Mucosa of descending colon (tissue), 3 donors: ENCODE data around the gene GLIS1. TPM values are rescaled to one million over a fixed set of nuclear protein-coding genes. Genes with fewer than 3 reads are reported as not detected.
A peak's percentile ranks its signal among the peaks of the same experiment; 100 is the strongest.

Experiments
- ATAC-seq: fragments of 200-7000 bp; cut with Tn5 transposase; one replicate; pipeline ENCODE4 v1.9.1; 2020; ENCODE audit warnings: mild to moderate bottlenecking, moderate library complexity
- DNase-seq, 3 donors: peaks; one replicate each; pipeline ENCODE4 v3.0.0-alpha.2; 2020
- H3K36me3 ChIP-seq: fragments of 200-600 bp; one replicate; pipeline ENCODE4 v1.8.0; 2021; ENCODE audit warnings: low read depth, mild to moderate bottlenecking
- H3K4me1 ChIP-seq: fragments of 200-600 bp; one replicate; pipeline ENCODE4 v1.8.0; 2021; ENCODE audit warnings: low read depth, mild to moderate bottlenecking
- H3K4me3 ChIP-seq: fragments of 200-600 bp; one replicate; pipeline ENCODE4 v1.8.0; 2021; ENCODE audit warnings: mild to moderate bottlenecking
- H3K9me3 ChIP-seq: fragments of 200-600 bp; one replicate; pipeline ENCODE4 v1.8.0; 2021; ENCODE audit warnings: mild to moderate bottlenecking
- intact Hi-C, 2 donors: fragments of 100-400 bp; cut with DNase I in 1 of 2; cut with micrococcal nuclease in 1 of 2; formaldehyde crosslinking; loops; one replicate each; pipeline versions ENCODE4 v1.11.0 to v1.11.1; 2022; cut with DNase I, micrococcal nuclease
- total RNA-seq, 3 donors: library from RNA; stranded (reverse); fragmentation: NEBNext Ultra II Directional in 2 of 3; extraction: Animal tissue kit (Norgen Biotek cat#: 25700) in 2 of 3; gene quantifications; one replicate each; pipeline versions ENCODE4 v1.2.1 to v1.2.4, GENCODE V29; 2021 to 2023
- TF ChIP-seq, protein P1 (sequence below): fragments of 200-600 bp; IDR thresholded peaks from one replicate; pipeline ENCODE4 v1.8.0; 2022; ENCODE audit warnings: antibody characterized with exemption, mild to moderate bottlenecking
- donor health status: DM: no; HTN: no; CAD: no; lungs with moderate emphysema.
- donor health status: DM: no; HTN: no; CAD: no.
- donor health status: DM: no; HTN: yes; CAD: no.

The GLIS1 gene
- total RNA-seq, 3 donors from 2014 or later = 0.09 to 0.24 (median 0.14) TPM

DNA sequence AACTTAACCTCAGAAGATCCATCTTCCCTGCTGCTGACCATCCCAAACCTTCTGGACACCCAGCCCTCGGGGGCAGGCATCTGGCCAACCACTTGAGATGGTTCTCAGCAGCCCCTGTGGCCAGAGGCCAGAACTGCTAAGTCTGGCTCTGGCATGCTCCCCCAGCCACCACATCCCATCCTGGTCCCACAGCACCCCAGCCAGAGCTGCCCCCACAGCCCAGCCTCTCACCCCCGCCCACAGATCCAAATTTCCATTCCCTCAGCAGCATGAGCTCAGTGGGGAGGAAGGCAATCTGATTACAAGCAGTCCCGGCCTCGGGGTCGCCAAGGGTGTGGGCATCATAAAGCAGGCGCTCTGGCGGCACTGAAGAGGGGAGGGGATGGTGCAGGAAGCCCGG, 45.6 kb downstream of the GLIS1 start:
- Histone ChIP-seq H3K4me3 (no peak overlapping the region), H3K9me3 (no peaks in the 10 kb centered on the region), H3K36me3 (no peaks in the 10 kb centered on the region), H3K4me1 (peaks cover 3% of the 10 kb centered on the region)
- ATAC-seq (no peak), DNase-seq (peak in 1 of 3 donors; percentile 33)
- TF ChIP-seq, protein P1, sequence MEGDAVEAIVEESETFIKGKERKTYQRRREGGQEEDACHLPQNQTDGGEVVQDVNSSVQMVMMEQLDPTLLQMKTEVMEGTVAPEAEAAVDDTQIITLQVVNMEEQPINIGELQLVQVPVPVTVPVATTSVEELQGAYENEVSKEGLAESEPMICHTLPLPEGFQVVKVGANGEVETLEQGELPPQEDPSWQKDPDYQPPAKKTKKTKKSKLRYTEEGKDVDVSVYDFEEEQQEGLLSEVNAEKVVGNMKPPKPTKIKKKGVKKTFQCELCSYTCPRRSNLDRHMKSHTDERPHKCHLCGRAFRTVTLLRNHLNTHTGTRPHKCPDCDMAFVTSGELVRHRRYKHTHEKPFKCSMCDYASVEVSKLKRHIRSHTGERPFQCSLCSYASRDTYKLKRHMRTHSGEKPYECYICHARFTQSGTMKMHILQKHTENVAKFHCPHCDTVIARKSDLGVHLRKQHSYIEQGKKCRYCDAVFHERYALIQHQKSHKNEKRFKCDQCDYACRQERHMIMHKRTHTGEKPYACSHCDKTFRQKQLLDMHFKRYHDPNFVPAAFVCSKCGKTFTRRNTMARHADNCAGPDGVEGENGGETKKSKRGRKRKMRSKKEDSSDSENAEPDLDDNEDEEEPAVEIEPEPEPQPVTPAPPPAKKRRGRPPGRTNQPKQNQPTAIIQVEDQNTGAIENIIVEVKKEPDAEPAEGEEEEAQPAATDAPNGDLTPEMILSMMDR = no peak
- intact Hi-C loops = no loop called here

DNA sequence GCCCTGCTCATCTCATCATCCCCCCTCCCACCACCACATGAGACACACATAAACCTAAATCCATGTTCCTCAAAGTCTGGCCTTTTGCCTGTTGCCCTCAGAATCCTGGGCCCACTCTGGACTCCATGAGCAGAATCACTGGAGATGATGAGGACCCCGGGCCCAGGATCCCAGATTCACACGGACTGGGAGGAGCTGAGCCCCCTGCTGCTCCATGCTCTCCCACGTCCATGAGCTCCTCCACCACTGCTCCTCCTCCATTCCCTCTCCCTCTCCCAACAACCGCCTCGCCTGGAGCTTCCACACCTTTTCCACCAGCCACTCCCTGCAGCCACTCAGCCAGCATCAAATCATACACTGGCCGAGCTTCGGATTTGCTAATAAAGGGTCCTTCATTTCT, 47.6 kb downstream of the GLIS1 start:
- peak in 1 of 3 donors; percentile 13 for DNase-seq
- no peak overlapping the region for H3K4me3 ChIP-seq

DNA sequence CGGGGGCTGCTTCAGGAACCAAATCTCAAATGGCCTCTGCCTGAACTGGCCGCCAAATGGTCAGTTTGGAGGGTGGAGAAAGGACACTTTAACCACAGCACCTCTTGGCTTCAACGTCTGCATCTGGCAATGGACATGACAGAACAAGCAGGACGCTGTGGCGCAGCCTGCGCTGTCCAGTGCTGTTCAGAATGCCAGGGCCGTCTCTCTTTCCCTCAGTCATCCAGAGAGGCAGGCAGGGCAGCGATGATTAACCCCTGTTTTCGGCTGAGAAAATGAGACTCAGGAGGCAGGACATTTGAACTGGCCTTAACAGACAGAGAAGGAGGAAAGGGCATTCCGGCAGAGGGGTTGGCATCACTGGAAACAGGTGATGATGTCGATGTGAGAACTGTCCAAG, 48.6 kb downstream of the GLIS1 start:
- Histone ChIP-seq H3K4me3 (no peak overlapping the region), H3K36me3 (no peaks in the 10 kb centered on the region), H3K9me3 (no peaks in the 10 kb centered on the region), H3K4me1 (no peaks in the 10 kb centered on the region)
- ATAC-seq (no peak), DNase-seq (no peak)
- intact Hi-C loops = no loop called here
- TF ChIP-seq, protein P1 = no peak

More for the DNA sequence above, 47.6 kb downstream of the GLIS1 start:
- no peaks in the 10 kb centered on the region for H3K36me3 ChIP-seq
- intact Hi-C loops = no loop called here
- no peak for ATAC-seq
- TF ChIP-seq, protein P1 = no peak
- no peaks in the 10 kb centered on the region for H3K9me3 ChIP-seq
- no peaks in the 10 kb centered on the region for H3K4me1 ChIP-seq

DNA sequence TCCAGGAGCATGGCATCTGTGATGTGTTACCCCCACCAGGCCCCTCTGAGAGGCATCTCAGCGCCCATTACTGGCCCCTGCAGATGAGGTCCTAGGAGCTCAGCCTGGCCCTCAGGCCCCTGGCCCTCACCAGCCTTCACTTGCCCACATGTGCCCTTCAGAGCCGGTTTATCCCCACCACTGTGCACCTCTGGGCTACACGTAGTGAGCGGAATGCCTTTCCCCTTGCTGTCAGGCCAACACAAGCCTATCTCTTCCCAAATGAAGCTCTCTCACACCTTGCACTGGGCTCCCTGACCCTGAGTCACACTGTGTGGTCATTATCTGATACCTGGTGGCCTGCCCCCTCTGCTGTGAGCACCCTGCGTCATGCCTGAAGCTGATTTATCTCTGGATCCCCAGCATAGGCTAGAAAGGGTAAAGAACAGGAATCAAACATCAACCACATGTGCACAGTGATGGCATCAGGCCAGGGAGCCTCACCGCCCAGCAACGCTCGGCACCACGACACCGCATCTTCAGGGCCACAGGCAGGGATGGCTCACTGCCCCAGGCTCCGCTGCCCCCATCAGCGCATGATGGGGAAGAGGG, 49.1 kb downstream of the GLIS1 start:
- intact Hi-C loops = no loop called here
- DNase-seq = no peak
- H3K4me1 ChIP-seq = no peaks in the 10 kb centered on the region
- TF ChIP-seq, protein P1 = no peak
- no peaks in the 10 kb centered on the region for H3K36me3 ChIP-seq
- no peaks in the 10 kb centered on the region for H3K9me3 ChIP-seq
- H3K4me3 ChIP-seq = no peak overlapping the region
- no peak for ATAC-seq

DNA sequence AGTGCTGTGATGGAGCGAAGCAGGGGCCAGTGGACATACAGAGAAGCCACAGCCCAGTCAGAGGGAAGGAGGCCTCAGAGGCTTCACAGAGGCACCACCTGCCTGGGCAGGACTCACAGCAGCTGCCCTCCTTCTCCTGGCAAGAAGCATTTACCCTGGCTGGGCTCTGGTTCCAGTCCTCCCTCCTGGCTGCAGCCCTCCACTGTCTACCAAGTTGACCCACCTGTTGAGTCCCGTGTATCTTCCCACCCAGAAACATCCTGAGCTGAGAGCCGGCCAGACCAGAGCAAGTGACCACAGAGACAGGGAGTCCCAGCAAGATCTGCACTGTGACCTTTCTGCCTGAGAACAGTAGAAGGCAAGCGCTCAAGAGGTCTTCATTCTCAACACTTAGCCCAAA, 49.7 kb downstream of the GLIS1 start:
- Histone ChIP-seq H3K4me3 (no peak overlapping the region), H3K36me3 (no peaks in the 10 kb centered on the region), H3K9me3 (no peaks in the 10 kb centered on the region), H3K4me1 (no peaks in the 10 kb centered on the region)
- intact Hi-C loops = no loop called here
- TF ChIP-seq, protein P1 = no peak
- no peak for ATAC-seq
- DNase-seq = no peak
